ENCODE data around the gene RPP30.
"Not testable (repeated sequence)": the region's sequence is repeated elsewhere in the genome, so short reads cannot be mapped to it uniquely, and the experiment has no call there.

RPP30 gene

GRCh38 chr10:90939116-90939515 is 67.3 kb downstream of the RPP30 start:
- Mint-ChIP-seq H3K9me3 (no peaks in the 10 kb centered on the region), H3K4me3 (no peak overlapping the region), H3K27ac (no peak overlapping the region), H3K27me3 (no peaks in the 10 kb centered on the region), H3K4me1 (no peaks in the 10 kb centered on the region), H3K36me3 (no peaks in the 10 kb centered on the region)

- H3K27me3 Mint-ChIP-seq, result no peaks in the 10 kb centered on the region
- H3K36me3 Mint-ChIP-seq, result no peaks in the 10 kb centered on the region
- no peaks in the 10 kb centered on the region for H3K9me3 Mint-ChIP-seq
- H3K4me1 Mint-ChIP-seq, result no peaks in the 10 kb centered on the region
- no peak overlapping the region for H3K4me3 Mint-ChIP-seq
- H3K27ac Mint-ChIP-seq, result no peak overlapping the region
Observed at GRCh38 chr10:90939648-90940047, 67.9 kb downstream of the RPP30 start.

- H3K4me1 Mint-ChIP-seq, result peaks cover 15% of the 10 kb centered on the region
- H3K27me3 Mint-ChIP-seq, H3K36me3 Mint-ChIP-seq, H3K4me3 Mint-ChIP-seq, H3K9me3 Mint-ChIP-seq, H3K27ac Mint-ChIP-seq: not testable (repeated sequence)
Observed at GRCh38 chr10:90942980-90943379, 71.2 kb downstream of the RPP30 start.

GRCh38 chr10:90944749-90945148 is 73.0 kb downstream of the RPP30 start:
- Mint-ChIP-seq H3K36me3 (no peaks in the 10 kb centered on the region), H3K4me1 (peaks cover 15% of the 10 kb centered on the region), H3K4me3 (no peak overlapping the region)

GRCh38 chr10:90945491-90946070 is 73.8 kb downstream of the RPP30 start:
- Mint-ChIP-seq H3K36me3 (no peaks in the 10 kb centered on the region), H3K27me3 (no peaks in the 10 kb centered on the region), H3K4me1 (peaks cover 15% of the 10 kb centered on the region), H3K9me3 (no peaks in the 10 kb centered on the region), H3K4me3 (no peak overlapping the region), H3K27ac (no peak overlapping the region)

More at GRCh38 chr10:90944749-90945148, 73.0 kb downstream of the RPP30 start:
- no peaks in the 10 kb centered on the region for H3K27me3 Mint-ChIP-seq
- H3K27ac Mint-ChIP-seq, result no peak overlapping the region
- H3K9me3 Mint-ChIP-seq, result no peaks in the 10 kb centered on the region

DNA sequence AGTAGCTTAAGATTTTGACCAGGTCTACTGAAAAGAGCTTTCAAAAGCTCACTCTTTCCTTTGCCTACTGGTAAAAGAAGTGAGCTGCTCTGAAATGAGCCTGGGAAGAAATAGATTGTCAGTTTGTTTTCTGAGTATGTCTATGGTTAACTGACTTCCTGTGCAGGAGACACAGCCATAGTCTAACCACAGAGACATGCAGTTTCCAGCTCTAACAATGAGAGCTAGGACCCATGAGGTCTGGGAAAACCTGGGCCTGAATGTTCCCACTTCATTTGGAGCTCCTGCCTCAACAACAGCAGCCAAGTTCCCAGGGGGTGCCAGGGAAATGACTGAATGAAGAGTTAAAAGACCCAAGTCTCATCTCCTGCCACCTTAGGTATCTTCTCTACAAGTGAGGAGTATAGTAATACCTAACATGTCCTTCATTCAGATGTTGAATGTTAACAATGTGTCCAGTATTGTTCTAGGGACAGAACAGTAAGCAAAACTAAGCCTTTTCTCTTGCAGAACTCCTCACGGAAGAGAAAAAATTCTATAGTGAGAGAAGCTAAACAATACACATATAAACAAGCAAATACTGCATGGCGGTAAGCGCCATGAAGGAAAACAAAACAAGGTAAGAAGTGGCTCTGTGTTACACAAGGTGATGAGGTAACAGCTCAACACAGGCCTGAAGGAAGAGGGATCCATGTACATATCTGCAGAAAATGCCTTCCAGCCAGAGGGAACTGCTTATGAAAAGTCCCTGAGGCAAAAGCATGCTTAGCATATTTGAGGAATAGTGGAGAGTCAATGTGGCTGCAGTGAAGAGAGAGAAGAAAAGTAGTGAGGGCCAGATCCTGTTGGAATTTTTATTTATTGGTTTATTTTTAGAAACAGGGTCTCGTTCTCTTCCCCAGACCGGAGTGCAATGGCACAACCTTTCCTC is 75.5 kb downstream of the RPP30 start:
- H3K36me3 Mint-ChIP-seq, result no peaks in the 10 kb centered on the region
- peaks cover 15% of the 10 kb centered on the region for H3K4me1 Mint-ChIP-seq
- H3K9me3 Mint-ChIP-seq, result no peaks in the 10 kb centered on the region
- H3K27me3 Mint-ChIP-seq, result no peaks in the 10 kb centered on the region
- H3K27ac Mint-ChIP-seq, result no peak overlapping the region
- H3K4me3 Mint-ChIP-seq, result no peak overlapping the region

All from activated naive CD4-positive, alpha-beta T cell treated with anti-CD3 and anti-CD28 coated beads, Interleukin-2, amount 50 U/mL, for 24 hours (primary cell).